Activated B cell treated with CpG ODN at 0.5 μM for 24 hours (primary cell): ENCODE results near the gene BCL11B. TPM values are rescaled to one million over a fixed set of nuclear protein-coding genes. Genes with fewer than 3 reads are reported as not detected.

Experiments
- ATAC-seq: fragments of 200-7000 bp; cut with Tn5 transposase; one replicate; pipeline ENCODE4 v1.10.0; 2021; ENCODE audit warnings: low read depth, mild to moderate bottlenecking, moderate library complexity
- CTCF ChIA-PET: fragments of 350-600 bp; sonication (Branson Sonifier 250); formaldehyde crosslinking; loops from one replicate; lab custom pipeline; 2021; ENCODE audit warnings: antibody characterized with exemption; lab: Charles Lee
- POLR2A ChIA-PET: fragments of 350-600 bp; sonication (Branson Sonifier 250); formaldehyde crosslinking; loops from one replicate; lab custom pipeline; 2021; ENCODE audit warnings: antibody characterized with exemption; lab: Charles Lee
- DNase-seq: peaks from one replicate; pipeline ENCODE4 v3.0.0; 2022
- H3K27ac Mint-ChIP-seq: one replicate; pipeline ENCODE4 v1.8.0; 2020; ENCODE audit warnings: mixed read lengths
- H3K27me3 Mint-ChIP-seq: one replicate; pipeline ENCODE4 v1.8.0; 2021; ENCODE audit warnings: mixed read lengths
- H3K36me3 Mint-ChIP-seq: one replicate; pipeline ENCODE4 v1.8.0; 2021; ENCODE audit warnings: low read depth, mixed read lengths
- H3K4me1 Mint-ChIP-seq: one replicate; pipeline ENCODE4 v1.8.0; 2021; ENCODE audit warnings: mixed read lengths
- H3K4me3 Mint-ChIP-seq: one replicate; pipeline ENCODE4 v1.8.0; 2020; ENCODE audit warnings: mild to moderate bottlenecking, mixed read lengths
- H3K9me3 Mint-ChIP-seq: one replicate; pipeline ENCODE4 v1.8.0; 2020; ENCODE audit warnings: mixed read lengths
- CTCF ChIP-seq: fragments of 200-600 bp; IDR thresholded peaks from one replicate; pipeline ENCODE4 v1.8.0; 2022; ENCODE audit warnings: antibody characterized with exemption, mild to moderate bottlenecking
- intact Hi-C: fragments of 100-400 bp; cut with micrococcal nuclease; formaldehyde crosslinking; loops from one replicate; pipeline ENCODE4 v1.15.1; 2024
- total RNA-seq: library from RNA; stranded (reverse); gene quantifications from 2 replicates; pipeline ENCODE4 v1.2.3, GENCODE V29; 2022

The BCL11B gene
- total RNA-seq, 1 donor from 2014 or later = 0.13 TPM

- H3K4me1 Mint-ChIP-seq = no peaks in the 10 kb centered on the region
- CTCF ChIA-PET = no interaction called here
- peaks cover 6% of the 10 kb centered on the region for H3K9me3 Mint-ChIP-seq
- ATAC-seq (no peak), DNase-seq (no peak)
- H3K27ac Mint-ChIP-seq = no peak overlapping the region
- intact Hi-C loops = no loop called here
- no peak for TF ChIP-seq CTCF
- H3K4me3 Mint-ChIP-seq = no peak overlapping the region
- POLR2A ChIA-PET = no interaction called here
- H3K36me3 Mint-ChIP-seq = no peaks in the 10 kb centered on the region
- no peaks in the 10 kb centered on the region for H3K27me3 Mint-ChIP-seq
Measured at GRCh38 chr14:99314623-99315022, 42.6 kb upstream of the BCL11B start.

- POLR2A ChIA-PET = no interaction called here
Measured at GRCh38 chr14:99313234-99313633, 41.2 kb upstream of the BCL11B start.

GRCh38 chr14:99312106-99312505 lies 40.1 kb upstream of the BCL11B start:
- TF ChIP-seq CTCF = no peak
- Mint-ChIP-seq H3K27me3 (no peaks in the 10 kb centered on the region), H3K27ac (no peak overlapping the region), H3K36me3 (no peaks in the 10 kb centered on the region), H3K4me3 (no peak overlapping the region), H3K9me3 (peaks cover 9% of the 10 kb centered on the region), H3K4me1 (no peaks in the 10 kb centered on the region)
- POLR2A ChIA-PET = no interaction called here
- ATAC-seq (no peak), DNase-seq (no peak)
- intact Hi-C loops = no loop called here
- CTCF ChIA-PET = no interaction called here

More at GRCh38 chr14:99313234-99313633, 41.2 kb upstream of the BCL11B start:
- H3K4me3 Mint-ChIP-seq = no peak overlapping the region
- no peak overlapping the region for H3K27ac Mint-ChIP-seq
- DNase-seq (no peak), ATAC-seq (no peak)
- H3K36me3 Mint-ChIP-seq = no peaks in the 10 kb centered on the region
- H3K4me1 Mint-ChIP-seq = no peaks in the 10 kb centered on the region
- no peaks in the 10 kb centered on the region for H3K27me3 Mint-ChIP-seq
- peaks cover 9% of the 10 kb centered on the region for H3K9me3 Mint-ChIP-seq
- intact Hi-C loops = no loop called here
- CTCF ChIA-PET = no interaction called here
- no peak for TF ChIP-seq CTCF

- ATAC-seq (no peak), DNase-seq (no peak)
- Mint-ChIP-seq H3K36me3 (no peaks in the 10 kb centered on the region), H3K9me3 (peaks cover 9% of the 10 kb centered on the region), H3K27me3 (no peaks in the 10 kb centered on the region), H3K4me1 (no peaks in the 10 kb centered on the region), H3K27ac (no peak overlapping the region), H3K4me3 (no peak overlapping the region)
- CTCF ChIA-PET = interaction anchor here (0.8 kb wide), 1 partner anchor 11 kb away, joined by 3 read pairs; no protein-coding TSS in a partner anchor
- POLR2A ChIA-PET = no interaction called here
- no peak for TF ChIP-seq CTCF
- intact Hi-C loops = no loop called here
Measured at GRCh38 chr14:99309220-99309766, 37.3 kb upstream of the BCL11B start.

GRCh38 chr14:99304208-99304607 lies 32.2 kb upstream of the BCL11B start:
- no peak overlapping the region for H3K27ac Mint-ChIP-seq
- ATAC-seq (no peak), DNase-seq (no peak)
- H3K4me1 Mint-ChIP-seq = no peaks in the 10 kb centered on the region
- H3K27me3 Mint-ChIP-seq = no peaks in the 10 kb centered on the region
- TF ChIP-seq CTCF = no peak
- no peak overlapping the region for H3K4me3 Mint-ChIP-seq
- peaks cover 7% of the 10 kb centered on the region for H3K9me3 Mint-ChIP-seq
- POLR2A ChIA-PET = interaction anchor here (0.6 kb wide), 1 partner anchor 235 kb away, joined by 3 read pairs; no protein-coding TSS in a partner anchor
- H3K36me3 Mint-ChIP-seq = no peaks in the 10 kb centered on the region
- CTCF ChIA-PET = no interaction called here
- intact Hi-C loops = no loop called here
